GM21447 (cell line): ENCODE data around the gene KCNS1.
"Not testable (repeated sequence)": the region's sequence is repeated elsewhere in the genome, so short reads cannot be mapped to it uniquely, and the experiment has no call there.

ENCODE experiments used
- ATAC-seq: cut with Tn5 transposase; IDR thresholded peaks from one replicate; pipeline ENCODE4 v1.9.1; 2021; ENCODE audit not compliant: unreplicated experiment

The KCNS1 gene

GRCh38 chr20:45080867-45081624 is 19.9 kb downstream of the KCNS1 start:
- ATAC-seq = no peak

- ATAC-seq = no peak
Observed at GRCh38 chr20:45077559-45077958, 23.4 kb downstream of the KCNS1 start.

GRCh38 chr20:45073221-45073620 is 27.7 kb downstream of the KCNS1 start:
- no peak for ATAC-seq

GRCh38 chr20:45072066-45072465 is 28.9 kb downstream of the KCNS1 start:
- no peak for ATAC-seq

- no peak for ATAC-seq
Observed at GRCh38 chr20:45070932-45071632, 29.8 kb downstream of the KCNS1 start.

GRCh38 chr20:45069261-45069660 is 31.7 kb downstream of the KCNS1 start:
- no peak for ATAC-seq

- ATAC-seq = no peak
Observed at GRCh38 chr20:45067558-45067957, 33.4 kb downstream of the KCNS1 start.

GRCh38 chr20:45067087-45067486 is 33.8 kb downstream of the KCNS1 start:
- no peak for ATAC-seq

- ATAC-seq = no peak
Observed at GRCh38 chr20:45066372-45066771, 34.6 kb downstream of the KCNS1 start.

GRCh38 chr20:45064812-45065211 is 36.1 kb downstream of the KCNS1 start:
- no peak for ATAC-seq

GRCh38 chr20:45063107-45063506 is 37.8 kb downstream of the KCNS1 start:
- ATAC-seq = not testable (repeated sequence)

GRCh38 chr20:45061244-45061643 is 39.7 kb downstream of the KCNS1 start:
- ATAC-seq = no peak

- ATAC-seq = no peak
Observed at GRCh38 chr20:45060294-45060693, 40.6 kb downstream of the KCNS1 start.

- no peak for ATAC-seq
Observed at GRCh38 chr20:45059022-45059728, 41.8 kb downstream of the KCNS1 start.

- no peak for ATAC-seq
Observed at GRCh38 chr20:45058168-45058850, 42.6 kb downstream of the KCNS1 start.

- ATAC-seq = no peak
Observed at GRCh38 chr20:45056473-45057173, 44.3 kb downstream of the KCNS1 start.

- ATAC-seq = no peak
Observed at GRCh38 chr20:45055056-45055455, 45.9 kb downstream of the KCNS1 start.

- ATAC-seq = no peak
Observed at GRCh38 chr20:45053430-45054351, 47.2 kb downstream of the KCNS1 start.

GRCh38 chr20:45052698-45053429 is 48.1 kb downstream of the KCNS1 start:
- ATAC-seq = peak; percentile 50
